HFF-Myc (cell line): Measurements from ENCODE around the gene C16orf86.

Source experiments
- DNase-seq: peaks from one replicate; pipeline ENCODE4 v3.0.0-alpha.2; 2011; ENCODE audit warnings: low read depth; ENCODE audit errors: extremely low read depth
- H3K4me3 ChIP-seq: replicated peaks from 2 replicates; pipeline ENCODE4 v1.5.1; 2011; ENCODE audit warnings: low read depth, mild to moderate bottlenecking, control low read depth, low read length
- CTCF ChIP-seq: IDR thresholded peaks from 2 replicates; pipeline ENCODE4 v1.5.1; 2012; ENCODE audit warnings: mild to moderate bottlenecking, low read depth, low read length, control low read depth; ENCODE audit errors: missing control alignments

Gene C16orf86

GRCh38 chr16:67716097-67716496 is 49.5 kb downstream of the C16orf86 start:
- TF ChIP-seq CTCF: no peak
- no peak for DNase-seq

More at GRCh38 chr16:67716097-67716496, 49.5 kb downstream of the C16orf86 start:
- no peak overlapping the region for H3K4me3 ChIP-seq
